BE2C (cell line): Measurements from ENCODE around the gene PSMD13.

Experiments
- DNase-seq: peaks from one replicate; pipeline ENCODE4 v3.0.0-alpha.2; 2020
- H3K27me3 ChIP-seq: fragments of 250-450 bp; sonication (Bioruptor Pico); 2 replicates; pipeline ENCODE4 v1.5.1; 2020; ENCODE audit warnings: mild to moderate bottlenecking
- H3K36me3 ChIP-seq: fragments of 250-450 bp; sonication (Bioruptor Pico); 2 replicates; pipeline ENCODE4 v1.5.1; 2020; ENCODE audit warnings: mild to moderate bottlenecking
- H3K4me1 ChIP-seq: fragments of 250-450 bp; sonication (Bioruptor Pico); 2 replicates; pipeline ENCODE4 v1.5.1; 2020
- H3K4me3 ChIP-seq: 2 replicates; pipeline ENCODE4 v1.5.1; 2011; ENCODE audit warnings: low read depth, low read length
- H3K9me3 ChIP-seq: fragments of 250-450 bp; sonication (Bioruptor Pico); 2 replicates; pipeline ENCODE4 v1.5.1; 2020
- CTCF ChIP-seq: IDR thresholded peaks from 2 replicates; pipeline ENCODE4 v1.5.1; 2012; ENCODE audit warnings: mild to moderate bottlenecking, low read depth, low read length

Gene PSMD13

GRCh38 chr11:272195-272930 lies 35.6 kb downstream of the PSMD13 start:
- H3K4me3 ChIP-seq: no peak overlapping the region
- H3K9me3 ChIP-seq: no peaks in the 10 kb centered on the region
- no peak for TF ChIP-seq CTCF
- no peaks in the 10 kb centered on the region for H3K4me1 ChIP-seq
- no peaks in the 10 kb centered on the region for H3K27me3 ChIP-seq
- H3K36me3 ChIP-seq: no peaks in the 10 kb centered on the region
- DNase-seq: no peak

GRCh38 chr11:272931-273198 lies 36.1 kb downstream of the PSMD13 start:
- DNase-seq: no peak
- no peaks in the 10 kb centered on the region for H3K9me3 ChIP-seq
- no peak for TF ChIP-seq CTCF
- H3K36me3 ChIP-seq: no peaks in the 10 kb centered on the region
- H3K27me3 ChIP-seq: no peaks in the 10 kb centered on the region
- H3K4me1 ChIP-seq: no peaks in the 10 kb centered on the region
- no peak overlapping the region for H3K4me3 ChIP-seq

- H3K9me3 ChIP-seq: no peaks in the 10 kb centered on the region
- no peak for DNase-seq
- no peak for TF ChIP-seq CTCF
- H3K27me3 ChIP-seq: peaks cover 22% of the 10 kb centered on the region
- H3K4me1 ChIP-seq: no peaks in the 10 kb centered on the region
- H3K36me3 ChIP-seq: no peaks in the 10 kb centered on the region
- no peak overlapping the region for H3K4me3 ChIP-seq
These were observed 39.4 kb downstream of the PSMD13 start for GRCh38 chr11:276219-276618.

- DNase-seq: no peak
- H3K27me3 ChIP-seq: peaks cover 38% of the 10 kb centered on the region
These were observed 41.5 kb downstream of the PSMD13 start, which contains the start of gene NLRP6 for GRCh38 chr11:278001-278951. TSS of gene NLRP6 (plus strand) at chr11:278407. CDS start at chr11:278570, 163 bp downstream.

GRCh38 chr11:279040-279965 lies 42.5 kb downstream of the PSMD13 start:
- TF ChIP-seq CTCF: no peak

More at GRCh38 chr11:278001-278951, 41.5 kb downstream of the PSMD13 start, which contains the start of gene NLRP6:
- no peak within 1 kb of the TSS for H3K4me3 ChIP-seq
- H3K36me3 ChIP-seq: no peaks in the 10 kb centered on the region
- TF ChIP-seq CTCF: no peak
- H3K4me1 ChIP-seq: no peaks in the 10 kb centered on the region
- H3K9me3 ChIP-seq: no peaks in the 10 kb centered on the region

More at GRCh38 chr11:279040-279965, 42.5 kb downstream of the PSMD13 start:
- Histone ChIP-seq H3K4me3 (no peak overlapping the region), H3K4me1 (no peaks in the 10 kb centered on the region), H3K9me3 (no peaks in the 10 kb centered on the region), H3K27me3 (peaks cover 38% of the 10 kb centered on the region), H3K36me3 (no peaks in the 10 kb centered on the region)
- no peak for DNase-seq
